NCI-H510A treated with DMSO at 0.1 percent for 48 hours (cell line): ENCODE data around the gene PSMC4.

Source experiments
- DNase-seq: peaks from one replicate; lab custom pipeline; 2025; lab: John Stamatoyannopoulos, UW

Gene PSMC4

GRCh38 chr19:39993605-39994004 lies 22.6 kb downstream of the PSMC4 start:
- no peak for DNase-seq

GRCh38 chr19:39994361-39994760 lies 23.4 kb downstream of the PSMC4 start:
- DNase-seq, result no peak

GRCh38 chr19:39995794-39996193 lies 24.8 kb downstream of the PSMC4 start:
- DNase-seq, result no peak

DNA sequence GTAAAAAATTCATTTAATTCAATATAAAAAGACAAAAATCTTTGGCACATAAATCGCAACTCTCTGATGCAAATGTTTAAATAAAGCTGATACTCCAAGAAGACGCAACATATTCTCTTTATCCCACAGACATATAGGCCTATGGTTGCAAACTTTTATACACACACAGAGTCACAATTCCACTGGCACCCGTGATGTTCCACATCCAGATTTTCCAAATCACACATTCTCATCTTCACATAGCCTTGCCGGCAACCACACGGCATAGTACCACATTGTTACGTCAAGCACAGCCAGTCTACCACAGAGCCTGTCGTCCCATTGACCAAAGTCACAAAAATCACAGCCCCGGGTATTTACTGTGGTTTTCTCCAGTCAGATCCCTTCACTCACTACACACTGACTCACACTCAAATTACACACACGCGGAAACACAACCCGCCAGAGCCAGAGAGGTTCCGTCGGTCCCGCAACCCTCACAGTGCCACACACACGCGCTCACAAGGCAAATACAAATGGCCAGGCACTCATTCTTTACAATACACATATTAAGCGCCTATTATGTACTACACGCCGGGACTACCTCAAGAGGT lies 25.3 kb downstream of the PSMC4 start:
- DNase-seq, result peak; percentile 18

DNA sequence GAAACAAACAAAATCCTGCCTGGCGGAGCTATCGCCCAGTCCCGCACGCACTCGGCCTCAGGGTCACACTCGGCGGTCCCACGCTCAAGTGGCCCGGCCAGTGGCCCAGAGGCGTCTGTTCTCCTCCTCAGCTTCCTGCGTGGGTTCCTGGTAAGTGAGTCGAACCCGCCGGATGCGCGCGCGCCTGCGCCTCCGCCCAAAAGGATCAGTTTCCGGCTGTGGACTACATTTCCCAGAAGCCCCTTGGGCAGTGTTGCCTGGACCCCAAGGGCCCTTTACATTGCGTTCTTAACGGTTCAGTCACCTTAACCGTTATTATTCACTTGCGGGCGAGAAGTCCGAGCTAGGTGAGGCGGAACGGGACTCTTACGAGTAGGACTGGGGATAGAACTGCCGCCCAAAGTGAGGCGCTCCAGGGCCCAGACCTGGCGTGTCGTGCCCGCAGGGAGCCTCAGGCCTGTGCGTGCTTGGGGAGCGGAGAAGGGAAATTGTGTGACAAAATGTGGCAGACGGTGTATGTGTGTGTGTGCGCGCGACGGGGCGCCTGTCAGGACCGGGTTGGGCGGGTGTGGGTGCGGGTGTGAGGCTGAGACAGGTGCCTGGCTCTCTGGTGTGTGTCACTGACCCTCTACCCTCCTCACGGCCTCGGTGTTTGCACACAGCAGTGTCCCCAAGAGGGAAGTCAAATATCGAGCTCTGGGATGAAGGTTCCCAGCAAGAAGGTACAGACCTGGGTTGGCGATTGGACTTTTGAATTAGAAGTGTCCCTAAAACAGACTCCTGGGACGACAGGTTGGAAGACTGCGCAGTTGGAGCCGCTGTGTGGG lies 26.1 kb downstream of the PSMC4 start, which contains the start of gene ZNF546:
ZNF546 (plus strand) TSS at position 250 of the 827 bp plus-strand sequence. CDS start 1,267 bp downstream, outside the sequence.
- peak; percentile 71 for DNase-seq

DNA sequence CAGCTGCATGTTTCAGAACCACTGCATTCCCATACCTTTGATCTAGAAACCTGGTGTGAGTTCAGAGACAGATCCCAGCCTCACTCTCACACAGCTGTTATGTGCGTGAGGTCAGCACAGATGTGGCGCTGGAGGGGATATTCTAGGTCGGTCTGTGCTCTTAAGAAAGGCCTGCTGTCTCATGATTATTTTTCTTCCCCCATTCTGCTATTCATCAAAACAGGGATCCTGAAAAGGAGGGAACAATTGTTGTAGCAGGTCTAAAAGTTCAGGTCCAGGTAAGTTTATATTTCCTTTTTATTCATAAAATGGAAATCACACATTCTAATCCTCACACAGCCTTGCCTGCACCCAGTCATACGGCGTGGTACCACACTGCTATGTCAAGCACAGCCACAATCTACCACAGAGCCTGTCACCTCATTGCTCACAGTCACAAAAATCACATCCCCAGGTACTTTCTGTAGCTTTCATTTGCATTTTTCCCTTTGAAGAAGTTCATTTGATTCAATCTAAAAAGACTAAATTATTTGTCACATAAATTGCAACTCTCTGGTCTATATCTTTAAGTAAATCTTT lies 26.8 kb downstream of the PSMC4 start:
- DNase-seq, result no peak

DNA sequence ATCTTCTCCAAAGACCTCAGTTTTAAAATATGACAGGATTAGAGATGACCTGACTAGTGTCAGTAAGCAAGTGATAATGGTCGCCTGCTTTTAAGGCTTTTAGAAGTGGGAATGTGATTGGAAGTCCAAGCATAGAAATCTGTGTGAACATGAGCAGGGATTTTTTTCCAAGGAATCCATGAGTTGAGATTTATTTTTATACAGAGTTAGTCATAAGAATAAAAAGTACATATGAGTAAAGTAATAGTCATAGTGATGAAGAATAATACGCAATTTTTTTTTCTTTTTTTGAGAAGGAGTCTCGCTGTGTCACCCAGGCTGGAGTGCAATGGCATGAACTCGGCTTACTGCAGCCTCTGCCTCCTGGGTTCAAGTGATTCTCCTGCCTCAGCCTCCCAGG lies 27.5 kb downstream of the PSMC4 start:
- DNase-seq, result no peak

GRCh38 chr19:40005691-40006272 lies 34.8 kb downstream of the PSMC4 start:
- DNase-seq, result no peak

GRCh38 chr19:40006273-40006691 lies 35.3 kb downstream of the PSMC4 start:
- DNase-seq, result no peak

GRCh38 chr19:40009674-40010073 lies 38.7 kb downstream of the PSMC4 start:
- no peak for DNase-seq

GRCh38 chr19:40013991-40014390 lies 43.0 kb downstream of the PSMC4 start:
- DNase-seq, result no peak

GRCh38 chr19:40023969-40024368 lies 53.0 kb downstream of the PSMC4 start:
- no peak for DNase-seq

- DNase-seq, result no peak
These were observed 55.1 kb downstream of the PSMC4 start for GRCh38 chr19:40025938-40026596.

DNA sequence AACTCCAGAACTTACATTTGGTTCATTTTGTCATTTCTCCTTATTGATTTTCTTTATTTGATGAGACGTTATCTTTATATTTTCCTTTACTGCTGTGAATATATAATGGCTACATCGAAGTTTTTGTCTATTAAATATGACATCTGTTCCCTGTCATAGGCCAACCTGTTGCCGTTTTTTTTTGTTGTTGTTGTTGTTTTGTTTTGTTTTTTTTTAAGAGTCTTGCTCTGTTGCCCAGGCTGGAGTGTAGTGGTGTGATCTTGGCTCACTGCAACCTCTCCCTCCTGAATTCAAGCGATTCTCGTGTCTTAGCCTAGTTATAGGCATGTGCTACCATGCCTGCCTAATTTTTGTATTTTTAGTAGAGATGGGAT lies 55.6 kb downstream of the PSMC4 start:
- DNase-seq, result no peak
